Left lung (tissue), 10 donors: ENCODE measurements around the gene FILIP1L. TPM values are rescaled to one million over a fixed set of nuclear protein-coding genes. Genes with fewer than 3 reads are reported as not detected.

ENCODE experiments used
- ATAC-seq: fragments of 200-7000 bp; cut with Tn5 transposase; one replicate; pipeline ENCODE4 v1.9.1; 2020; ENCODE audit warnings: moderate library complexity
- DNase-seq, 4 donors: peaks; one replicate each; pipeline ENCODE4 v3.0.0-alpha.2; 2013 to 2020
- H3K27ac ChIP-seq, 2 donors: fragments of 200-600 bp; sonication (generic) in 1 of 2; one replicate each; pipeline versions ENCODE4 v1.5.0 to v1.8.0; 2020 to 2021
- H3K27me3 ChIP-seq, 2 donors: fragments of 200-600 bp; sonication (generic) in 1 of 2; one replicate each; pipeline versions ENCODE4 v1.5.0 to v1.8.0; 2020 to 2021
- H3K36me3 ChIP-seq, 2 donors: fragments of 200-600 bp; sonication (generic) in 1 of 2; one replicate each; pipeline versions ENCODE4 v1.5.0 to v1.8.0; 2020 to 2021
- H3K4me1 ChIP-seq, 2 donors: fragments of 200-600 bp; one replicate each; pipeline ENCODE4 v1.8.0; 2021
- H3K4me3 ChIP-seq, 2 donors: fragments of 200-600 bp; sonication (generic) in 1 of 2; one replicate each; pipeline versions ENCODE4 v1.5.0 to v1.8.0; 2020 to 2021; ENCODE audit warnings: mild to moderate bottlenecking in 1 of 2
- H3K9me3 ChIP-seq, 2 donors: fragments of 200-600 bp; sonication (generic) in 1 of 2; one replicate each; pipeline versions ENCODE4 v1.5.0 to v1.8.0; 2020 to 2021
- intact Hi-C, 2 donors: fragments of 100-400 bp; cut with DNase I; formaldehyde crosslinking; loops; one replicate each; pipeline versions ENCODE4 v1.11.2 to v1.14.2; 2022
- polyA plus RNA-seq, 6 donors: library from polyadenylated mRNA; unstranded; fragments of 120-200 nt; gene quantifications; one replicate each; pipeline ENCODE4 v1.2.1, GENCODE V29; 2013; ENCODE audit not compliant: insufficient read length in 6 of 6
- total RNA-seq, 2 donors: library from RNA; stranded (reverse); fragmentation: NEBNext Ultra II Directional; extraction: Animal tissue kit (Norgen Biotek cat#: 25700); gene quantifications; one replicate each; pipeline ENCODE4 v1.2.1, GENCODE V29; 2021
- TF ChIP-seq, protein P1 (sequence below), 2 donors: fragments of 200-600 bp; sonication (generic) in 1 of 2; IDR thresholded peaks; one replicate each; pipeline versions ENCODE4 v1.5.0 to v1.8.0; 2021; ENCODE audit warnings: antibody characterized with exemption in 2 of 2
- donor health status: DM: no; HTN: yes; CAD: no.
- donor health status: DM: no; HTN: no; CAD: no.

The FILIP1L gene
- total and polyA plus RNA-seq, 8 donors, result 10.6 to 68.9 (median 14.8) TPM

DNA sequence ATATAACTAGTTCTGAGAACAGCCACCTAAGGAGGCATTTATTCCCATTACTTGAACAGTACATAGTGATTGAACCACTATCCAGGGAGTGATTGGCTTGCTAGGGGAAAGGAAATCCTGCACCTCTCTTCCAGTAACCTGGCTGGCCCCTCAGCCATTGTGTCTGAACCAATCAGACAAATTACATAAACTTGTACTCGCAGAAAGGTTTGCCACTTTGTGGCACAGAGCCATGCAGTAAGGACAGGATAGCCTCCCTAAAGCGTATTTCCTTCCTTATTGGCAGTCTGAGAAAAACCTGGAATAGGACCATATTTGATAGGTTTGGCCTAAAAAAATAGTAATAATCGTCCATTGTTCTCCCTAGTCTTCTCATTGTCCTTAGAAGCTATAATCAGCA is 277.6 kb downstream of the FILIP1L start:
- H3K4me3 ChIP-seq, result no peak overlapping the region
- H3K27ac ChIP-seq, result no peak overlapping the region
- no peaks in the 10 kb centered on the region for H3K9me3 ChIP-seq
- peaks cover 0 to 3% of the 10 kb centered on the region in 2 donors for H3K4me1 ChIP-seq
- intact Hi-C loops, result no loop called here
- DNase-seq (no peak), ATAC-seq (no peak)
- H3K36me3 ChIP-seq, result no peaks in the 10 kb centered on the region
- TF ChIP-seq, protein P1, sequence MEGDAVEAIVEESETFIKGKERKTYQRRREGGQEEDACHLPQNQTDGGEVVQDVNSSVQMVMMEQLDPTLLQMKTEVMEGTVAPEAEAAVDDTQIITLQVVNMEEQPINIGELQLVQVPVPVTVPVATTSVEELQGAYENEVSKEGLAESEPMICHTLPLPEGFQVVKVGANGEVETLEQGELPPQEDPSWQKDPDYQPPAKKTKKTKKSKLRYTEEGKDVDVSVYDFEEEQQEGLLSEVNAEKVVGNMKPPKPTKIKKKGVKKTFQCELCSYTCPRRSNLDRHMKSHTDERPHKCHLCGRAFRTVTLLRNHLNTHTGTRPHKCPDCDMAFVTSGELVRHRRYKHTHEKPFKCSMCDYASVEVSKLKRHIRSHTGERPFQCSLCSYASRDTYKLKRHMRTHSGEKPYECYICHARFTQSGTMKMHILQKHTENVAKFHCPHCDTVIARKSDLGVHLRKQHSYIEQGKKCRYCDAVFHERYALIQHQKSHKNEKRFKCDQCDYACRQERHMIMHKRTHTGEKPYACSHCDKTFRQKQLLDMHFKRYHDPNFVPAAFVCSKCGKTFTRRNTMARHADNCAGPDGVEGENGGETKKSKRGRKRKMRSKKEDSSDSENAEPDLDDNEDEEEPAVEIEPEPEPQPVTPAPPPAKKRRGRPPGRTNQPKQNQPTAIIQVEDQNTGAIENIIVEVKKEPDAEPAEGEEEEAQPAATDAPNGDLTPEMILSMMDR (IDR thresholded peaks at IDR 0.05), result no peak
- H3K27me3 ChIP-seq, result no peaks in the 10 kb centered on the region

DNA sequence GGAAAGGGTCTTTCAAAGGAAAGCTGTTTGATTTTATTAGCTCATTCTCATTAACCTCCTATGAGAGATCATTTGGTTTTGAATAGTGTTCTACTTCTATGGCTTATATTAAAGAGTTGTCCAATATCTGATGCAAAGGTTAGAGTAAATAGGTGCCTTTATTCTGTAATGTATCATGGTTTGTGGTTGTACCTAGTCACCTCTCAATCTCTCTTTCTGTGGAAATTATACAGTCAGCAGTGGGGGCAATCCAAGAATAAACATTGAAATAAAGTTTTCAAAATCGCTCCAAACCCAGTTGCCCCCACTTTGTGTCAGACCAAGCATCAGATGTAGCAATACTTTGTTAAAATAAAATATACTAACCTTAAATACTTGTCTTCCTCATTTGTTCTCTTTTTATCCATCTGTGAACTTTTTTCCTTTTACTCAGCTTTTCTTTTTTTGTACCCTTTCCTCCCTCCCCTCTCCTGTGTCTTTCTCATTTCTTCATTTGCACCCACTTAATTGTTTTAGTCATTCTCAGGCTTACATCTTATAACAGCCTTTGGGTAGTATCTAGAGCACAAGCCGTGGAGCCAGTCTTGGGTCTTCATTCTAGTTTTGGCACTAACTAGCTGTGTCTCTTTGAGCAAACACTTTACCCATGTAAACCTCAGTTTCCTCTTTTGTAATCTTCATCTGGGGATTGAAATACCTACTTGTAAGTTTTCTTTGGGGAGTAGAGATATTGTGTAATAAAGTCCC is 279.9 kb downstream of the FILIP1L start:
- Histone ChIP-seq H3K4me1 (peaks cover 0 to 3% of the 10 kb centered on the region in 2 donors), H3K9me3 (no peaks in the 10 kb centered on the region), H3K27ac (no peak overlapping the region), H3K36me3 (no peaks in the 10 kb centered on the region), H3K27me3 (no peaks in the 10 kb centered on the region), H3K4me3 (no peak overlapping the region)
- intact Hi-C loops, result no loop called here
- ATAC-seq, result no peak
- no peak for DNase-seq
- TF ChIP-seq, protein P1 (IDR thresholded peaks at IDR 0.05), result no peak

DNA sequence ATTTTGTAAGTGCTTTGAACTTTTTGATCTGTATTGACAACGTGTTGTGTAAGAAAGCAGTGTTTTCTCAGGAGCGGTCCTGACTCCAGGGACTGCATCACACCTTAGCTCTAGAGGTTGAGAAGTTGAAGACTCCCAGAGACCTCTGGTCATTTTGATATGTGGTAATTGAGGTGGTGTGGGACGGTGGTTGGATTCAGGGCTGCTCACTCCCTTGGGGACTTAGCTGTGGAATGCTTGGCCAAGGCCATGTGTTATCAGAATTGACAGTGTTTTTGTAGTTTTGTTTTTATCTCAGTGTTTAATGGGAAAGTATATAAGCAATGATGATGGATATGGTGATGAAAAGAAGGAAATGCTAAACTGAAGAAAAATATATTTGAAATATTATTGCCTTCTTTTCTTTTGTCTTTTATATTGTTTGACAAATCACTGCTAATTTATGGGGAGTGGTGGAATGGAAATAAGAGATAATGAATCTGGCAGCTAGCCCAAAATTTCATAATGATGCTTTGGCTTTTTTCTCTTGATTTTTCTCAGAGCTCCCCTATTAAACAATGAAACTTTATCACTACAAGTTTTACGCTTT is 280.6 kb downstream of the FILIP1L start:
- H3K27me3 ChIP-seq, result no peaks in the 10 kb centered on the region
- no peaks in the 10 kb centered on the region for H3K9me3 ChIP-seq
- H3K4me3 ChIP-seq, result no peak overlapping the region
- H3K4me1 ChIP-seq, result peaks cover 0 to 3% of the 10 kb centered on the region in 2 donors
- DNase-seq (peak in 1 of 4 donors; percentile 39), ATAC-seq (no peak)
- TF ChIP-seq, protein P1 (IDR thresholded peaks at IDR 0.05), result no peak
- no peaks in the 10 kb centered on the region for H3K36me3 ChIP-seq
- no peak overlapping the region for H3K27ac ChIP-seq
- intact Hi-C loops, result no loop called here

DNA sequence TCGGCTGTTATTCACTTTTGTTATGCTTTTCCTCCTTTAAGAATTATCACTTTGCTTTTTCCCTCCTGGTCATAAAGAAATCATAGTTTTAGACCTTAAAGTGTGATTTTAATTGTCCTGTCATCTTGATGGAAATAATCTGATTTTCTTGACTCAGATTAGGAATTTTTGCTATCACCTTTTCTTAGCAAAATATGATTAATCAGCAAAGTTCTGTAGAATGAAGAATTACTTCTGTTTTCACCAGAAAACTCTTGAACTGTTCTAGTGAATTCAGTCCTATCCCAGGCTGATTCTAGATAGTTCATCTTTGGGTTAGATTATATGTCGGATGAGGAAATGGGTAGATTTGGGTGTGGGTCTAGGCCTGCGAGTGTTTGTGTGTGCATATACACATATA is 284.5 kb downstream of the FILIP1L start:
- no peak for ATAC-seq
- Histone ChIP-seq H3K9me3 (no peaks in the 10 kb centered on the region), H3K27me3 (no peaks in the 10 kb centered on the region), H3K4me1 (peaks cover 0 to 3% of the 10 kb centered on the region in 2 donors), H3K27ac (no peak overlapping the region), H3K36me3 (no peaks in the 10 kb centered on the region), H3K4me3 (no peak overlapping the region)
- intact Hi-C loops, result no loop called here
- TF ChIP-seq, protein P1 (IDR thresholded peaks at IDR 0.05), result no peak
- DNase-seq, result no peak

DNA sequence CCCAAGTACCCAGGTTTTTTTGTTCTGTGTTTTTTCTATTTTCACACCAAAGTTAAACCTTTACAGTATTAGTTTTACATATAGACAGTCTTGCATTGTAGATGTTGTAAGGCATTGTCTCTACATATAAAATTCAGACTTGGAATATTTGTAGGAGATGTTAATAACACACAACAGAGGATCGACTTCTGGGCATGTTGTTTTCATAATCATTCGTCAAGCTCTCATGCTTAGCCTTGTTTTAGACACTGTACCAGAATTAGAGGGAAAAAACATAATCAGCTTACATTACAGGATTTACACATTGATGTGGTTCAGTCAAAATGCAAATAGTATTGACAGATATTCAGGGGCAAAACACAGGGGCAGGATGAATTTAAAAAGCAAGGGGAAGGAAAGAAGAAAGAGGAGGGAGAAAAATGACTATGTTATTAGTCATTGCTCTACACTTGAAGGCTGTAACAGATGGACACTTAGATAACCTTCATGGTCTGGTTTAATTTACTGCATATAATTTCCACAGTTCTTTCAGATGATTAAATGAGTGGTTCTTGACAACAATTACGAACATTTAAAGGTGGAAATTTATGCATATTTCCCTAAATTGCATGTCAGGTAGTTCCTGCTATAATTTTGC is 289.2 kb downstream of the FILIP1L start:
- no peaks in the 10 kb centered on the region for H3K27me3 ChIP-seq
- intact Hi-C loops, result no loop called here
- H3K36me3 ChIP-seq, result no peaks in the 10 kb centered on the region
- H3K4me3 ChIP-seq, result no peak overlapping the region
- ATAC-seq (no peak), DNase-seq (no peak)
- TF ChIP-seq, protein P1 (IDR thresholded peaks at IDR 0.05), result no peak
- H3K9me3 ChIP-seq, result no peaks in the 10 kb centered on the region
- H3K27ac ChIP-seq, result no peak overlapping the region
- H3K4me1 ChIP-seq, result no peaks in the 10 kb centered on the region
